Measurements from ENCODE around the gene MACF1.

The MACF1 gene

GRCh38 chr1:39317910-39318633 lies 113.6 kb downstream of the MACF1 start:
- no peak for DNase-seq

- DNase-seq: no peak
Observed at GRCh38 chr1:39321979-39322378, 117.5 kb downstream of the MACF1 start.

GRCh38 chr1:39322431-39322830 lies 117.9 kb downstream of the MACF1 start:
- DNase-seq: no peak

DNA sequence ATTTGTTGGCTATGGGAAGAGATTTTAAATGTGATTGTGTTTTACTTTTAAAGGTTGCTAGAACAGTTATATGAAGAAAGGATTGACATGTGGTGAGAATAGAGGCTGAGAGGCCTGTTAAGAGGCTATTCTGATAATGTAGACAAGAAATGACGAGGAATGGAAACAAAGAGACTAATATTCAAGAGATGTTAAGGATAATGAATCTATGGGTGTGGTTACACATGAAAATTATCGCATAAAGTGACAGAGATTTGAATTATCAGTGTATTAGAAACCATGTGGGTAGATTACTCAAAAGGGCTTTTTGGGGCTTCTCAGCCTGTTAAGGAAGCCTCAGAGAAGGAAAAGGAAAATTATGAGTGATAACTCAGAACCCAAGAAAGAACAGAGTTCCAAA lies 120.4 kb downstream of the MACF1 start:
- no peak for DNase-seq

DNA sequence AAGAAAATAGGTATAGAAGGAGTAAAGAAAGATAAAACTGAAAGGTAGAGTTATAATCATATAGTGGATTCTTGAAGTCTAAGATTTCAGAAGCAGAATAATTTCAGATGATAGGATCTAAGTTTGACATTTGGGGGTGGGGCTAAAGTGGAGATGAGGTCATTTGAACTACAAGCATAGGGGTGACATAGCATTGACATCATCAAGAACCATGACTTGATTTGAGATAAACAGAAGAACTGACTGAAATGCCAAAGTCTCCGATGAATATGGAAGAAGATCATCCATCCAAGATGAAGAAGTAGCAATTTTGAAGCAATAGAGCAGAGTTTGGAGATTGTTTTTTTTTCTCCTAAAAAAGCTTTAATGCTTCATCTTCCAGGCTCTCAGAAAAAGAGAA lies 122.3 kb downstream of the MACF1 start:
- no peak for DNase-seq

GRCh38 chr1:39328095-39328494 lies 123.6 kb downstream of the MACF1 start:
- no peak for DNase-seq

DNA sequence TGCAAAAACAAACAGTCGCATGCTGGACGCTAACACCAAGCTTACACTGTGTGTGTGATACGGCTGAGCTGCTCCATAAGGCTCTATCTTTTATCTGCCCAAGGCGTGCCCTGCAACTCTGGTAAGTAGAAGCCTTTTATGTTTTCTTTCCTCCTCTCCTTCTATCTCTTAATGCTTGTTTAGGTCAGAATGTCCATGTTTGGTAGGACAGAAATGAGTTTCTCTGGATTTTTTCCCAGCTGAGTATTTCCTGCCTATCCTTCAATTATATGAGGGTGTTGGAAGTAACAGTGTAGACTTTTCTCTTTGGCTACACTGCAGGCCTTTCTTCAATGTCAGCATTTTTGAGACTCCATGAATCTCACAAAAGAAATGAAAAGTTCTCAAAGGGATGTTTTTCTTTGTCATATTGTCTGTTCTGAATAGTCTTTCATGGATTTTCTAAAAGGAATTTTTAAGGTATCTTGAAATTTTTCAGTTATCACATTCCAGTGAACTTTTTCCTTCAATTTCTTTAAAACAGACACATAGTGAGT lies 124.2 kb downstream of the MACF1 start:
- DNase-seq: no peak

DNA sequence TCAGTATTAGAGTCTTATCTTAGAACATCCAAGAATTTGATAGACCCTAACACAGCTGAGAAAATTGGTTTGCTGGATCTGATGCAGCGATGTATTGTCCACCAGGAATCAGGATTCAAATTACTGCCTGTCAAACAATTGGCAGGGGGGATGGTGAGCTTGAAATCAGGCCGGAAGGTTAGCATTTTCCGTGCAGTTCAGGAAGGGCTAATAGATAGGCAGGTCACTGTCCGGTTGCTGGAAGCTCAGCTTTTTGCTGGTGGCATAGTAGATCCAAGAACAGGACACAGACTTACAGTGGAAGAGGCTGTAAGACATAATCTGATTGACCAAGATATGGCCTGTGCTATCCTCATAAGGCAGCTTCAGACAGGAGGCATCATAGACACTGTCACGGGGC lies 127.2 kb downstream of the MACF1 start:
- no peak for DNase-seq

DNA sequence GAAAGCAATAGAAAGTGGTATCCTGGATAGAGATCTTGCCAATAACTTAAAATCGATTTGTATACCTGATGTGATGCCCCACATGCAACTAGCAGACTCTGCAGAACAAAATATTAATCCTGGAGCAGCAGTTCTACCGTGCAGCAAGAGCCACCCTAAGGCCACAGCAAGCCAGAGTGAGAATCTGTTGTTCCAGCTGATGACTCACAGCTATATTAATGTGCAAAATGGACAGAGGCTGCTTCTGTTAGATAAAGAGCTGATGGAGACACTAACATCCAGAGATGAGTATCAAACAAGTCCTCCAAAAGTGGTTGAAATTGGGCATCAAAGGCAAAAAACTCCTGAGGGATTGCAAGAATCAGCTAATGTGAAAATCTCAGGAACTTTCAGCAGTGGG lies 127.8 kb downstream of the MACF1 start:
- DNase-seq: no peak

DNA sequence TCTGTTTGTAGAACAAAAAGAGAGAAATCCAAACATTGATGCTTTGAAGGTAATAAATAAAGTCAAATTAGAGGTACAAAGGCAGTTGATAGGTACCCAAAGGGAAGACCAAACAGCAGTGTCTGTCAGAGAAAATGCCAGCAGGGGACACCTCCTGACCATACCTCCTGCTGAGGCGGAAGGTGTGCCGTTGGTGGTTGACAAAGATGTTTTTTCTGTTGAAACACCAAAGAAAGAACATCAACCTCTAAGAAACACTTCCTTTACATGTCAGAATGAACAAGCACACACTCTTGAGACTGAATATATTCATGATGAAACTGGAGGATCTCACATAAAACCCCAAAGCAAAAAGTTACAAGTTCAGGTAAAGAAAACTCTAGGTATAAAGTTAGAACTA lies 128.3 kb downstream of the MACF1 start:
- no peak for DNase-seq

GRCh38 chr1:39333296-39333695 lies 128.8 kb downstream of the MACF1 start:
- DNase-seq: no peak

GRCh38 chr1:39335216-39335615 lies 130.7 kb downstream of the MACF1 start:
- no peak for DNase-seq

DNA sequence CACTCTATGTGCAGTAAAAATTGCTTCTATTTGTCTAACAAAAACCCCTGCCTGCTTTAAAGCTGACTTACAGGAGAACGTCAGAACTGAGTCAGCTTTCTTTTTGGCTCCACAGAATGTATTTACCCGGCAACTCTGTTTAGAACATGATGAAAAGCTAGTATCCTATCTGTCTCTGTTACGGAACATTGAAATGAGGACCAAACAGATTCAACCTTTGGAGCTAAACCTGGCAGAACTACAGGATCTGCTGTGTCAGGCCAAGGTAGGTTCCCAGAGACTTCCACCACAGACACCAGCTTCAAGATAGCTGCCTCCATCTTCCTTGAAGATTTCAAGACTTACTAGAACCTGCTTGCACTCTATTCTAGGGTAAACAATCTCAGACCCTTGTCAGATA lies 132.6 kb downstream of the MACF1 start:
- no peak for DNase-seq

GRCh38 chr1:39342776-39343175 lies 138.3 kb downstream of the MACF1 start:
- no peak for DNase-seq

GRCh38 chr1:39344394-39345154 lies 140.1 kb downstream of the MACF1 start:
- no peak for DNase-seq

GRCh38 chr1:39346872-39347271 lies 142.4 kb downstream of the MACF1 start:
- no peak for DNase-seq

- peak; percentile 78 for DNase-seq
Observed at GRCh38 chr1:39348278-39348677, 143.8 kb downstream of the MACF1 start.

GRCh38 chr1:39352881-39353280 lies 148.4 kb downstream of the MACF1 start:
- DNase-seq: no peak

- DNase-seq: no peak
Observed at GRCh38 chr1:39354572-39354971, 150.1 kb downstream of the MACF1 start.

DNA sequence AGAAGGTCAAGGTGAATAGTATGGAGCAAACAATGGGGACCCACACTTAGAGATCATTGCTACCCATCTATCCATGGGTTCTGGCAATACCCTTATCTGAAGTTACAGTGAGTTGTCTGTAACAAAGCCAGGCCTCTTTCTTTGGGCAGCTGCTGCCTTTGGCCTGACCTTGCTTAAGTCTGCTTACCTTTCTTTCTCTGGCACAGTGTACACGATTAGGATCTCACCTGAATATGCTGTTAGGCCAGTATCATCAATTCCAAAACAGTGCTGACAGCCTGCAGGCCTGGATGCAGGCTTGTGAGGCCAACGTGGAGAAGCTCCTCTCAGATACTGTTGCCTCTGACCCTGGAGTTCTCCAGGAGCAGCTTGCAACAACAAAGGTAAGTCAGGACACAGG lies 154.0 kb downstream of the MACF1 start:
- no peak for DNase-seq

- no peak for DNase-seq
Observed at GRCh38 chr1:39359028-39359570, 154.6 kb downstream of the MACF1 start.

GRCh38 chr1:39360731-39361130 lies 156.2 kb downstream of the MACF1 start:
- DNase-seq: no peak

GRCh38 chr1:39361446-39361845 lies 157.0 kb downstream of the MACF1 start:
- DNase-seq: no peak

- no peak for DNase-seq
Observed at GRCh38 chr1:39363267-39363666, 158.8 kb downstream of the MACF1 start.
